Stomach (tissue), 9 donors: ENCODE results near the gene MLLT11. TPM values are rescaled to one million over a fixed set of nuclear protein-coding genes. Genes with fewer than 3 reads are reported as not detected.

Source experiments
- DNase-seq, 2 donors: peaks; one replicate each; pipeline versions ENCODE4 v3.0.0 to v3.0.0-alpha.2; 2013 to 2019
- H3K27ac ChIP-seq, 5 donors: fragments of 200-600 bp in 4 of 5; sonication (generic) in 4 of 5; one replicate each; pipeline ENCODE4 v1.5.1; 2013 to 2019; ENCODE audit warnings: mild to moderate bottlenecking in 1 of 5, moderate library complexity in 1 of 5
- H3K27me3 ChIP-seq, 3 donors: fragments of 200-600 bp; sonication (generic); one replicate each; pipeline ENCODE4 v1.5.1; 2017 to 2019; ENCODE audit warnings: mixed run types in 1 of 3
- H3K36me3 ChIP-seq, 4 donors: fragments of 200-600 bp; sonication (generic); 1 replicate in 3 of 4; 2 replicates in 1 of 4; pipeline ENCODE4 v1.5.1; 2016 to 2019
- H3K4me1 ChIP-seq, 4 donors: fragments of 200-600 bp; sonication (generic); one replicate each; pipeline ENCODE4 v1.5.1; 2016 to 2019
- H3K4me3 ChIP-seq, 4 donors: fragments of 200-600 bp; sonication (generic) in 3 of 4; one replicate each; pipeline ENCODE4 v1.5.1; 2016 to 2019; ENCODE audit warnings: mild to moderate bottlenecking in 1 of 4
- H3K9me3 ChIP-seq, 4 donors: fragments of 200-600 bp; sonication (generic); one replicate each; pipeline ENCODE4 v1.5.1; 2016 to 2019
- EP300 ChIP-seq: sonication (generic); formaldehyde crosslinking; IDR thresholded peaks from one replicate; pipeline ENCODE4 v1.6.1; 2017; ENCODE audit warnings: antibody characterized with exemption
- POLR2A ChIP-seq, 4 donors: fragments of 450-650 bp; IDR thresholded peaks; one replicate each; pipeline ENCODE4 v1.6.1; 2016; ENCODE audit warnings: antibody characterized with exemption in 4 of 4, control low read depth in 2 of 4, mild to moderate bottlenecking in 1 of 4, moderate library complexity in 1 of 4
- POLR2AphosphoS5 ChIP-seq, 3 donors: sonication (generic); formaldehyde crosslinking; IDR thresholded peaks; one replicate each; pipeline ENCODE4 v1.6.1; 2016; ENCODE audit warnings: antibody characterized with exemption in 3 of 3
- WGBS, 5 donors: extraction: QIAGEN DNeasy Blood & Tissue Kit in 3 of 5; methylation state at CpG; one replicate each; pipeline versions ENCODE4 v1.1.5 to v1.1.7; 2013 to 2018; 5-methylcytosine and 5-hydroxymethylcytosine counted together
- intact Hi-C: fragments of 100-400 bp; cut with DNase I; formaldehyde crosslinking; loops from one replicate; pipeline ENCODE4 v1.15.1; 2023; ENCODE audit warnings: low total_unique reads
- polyA plus RNA-seq, 3 donors: library from polyadenylated mRNA; stranded (reverse); fragments of 200-250 nt; gene quantifications; one replicate each; pipeline ENCODE4 v1.2.3, GENCODE V29; 2013
- total RNA-seq, 5 donors: library from RNA; depleted of rRNA; stranded (reverse); fragments of >200 nt; gene quantifications; one replicate each; pipeline versions ENCODE4 v1.1.0 to v1.2.3, GENCODE V29; 2014 to 2016
- TF ChIP-seq, protein P1 (sequence below), 7 experiments: fragments of 450-650 bp in 4 of 7; fragments of 200-600 bp in 3 of 7; sonication (generic) in 3 of 7; IDR thresholded peaks; one replicate each; pipeline ENCODE4 v1.5.1; 2016 to 2019; ENCODE audit warnings: antibody characterized with exemption in 7 of 7, control low read depth in 2 of 7, mild to moderate bottlenecking in 1 of 7
- donor health status: healthy with polysubstance abuse.
- donor health status: Bipolar disorder and iron deficiency.
- donor health status: healthy.

The MLLT11 gene
- total and polyA plus RNA-seq, 8 donors: 0.72 to 14.0 (median 1.9) TPM; not detected in 2

DNA sequence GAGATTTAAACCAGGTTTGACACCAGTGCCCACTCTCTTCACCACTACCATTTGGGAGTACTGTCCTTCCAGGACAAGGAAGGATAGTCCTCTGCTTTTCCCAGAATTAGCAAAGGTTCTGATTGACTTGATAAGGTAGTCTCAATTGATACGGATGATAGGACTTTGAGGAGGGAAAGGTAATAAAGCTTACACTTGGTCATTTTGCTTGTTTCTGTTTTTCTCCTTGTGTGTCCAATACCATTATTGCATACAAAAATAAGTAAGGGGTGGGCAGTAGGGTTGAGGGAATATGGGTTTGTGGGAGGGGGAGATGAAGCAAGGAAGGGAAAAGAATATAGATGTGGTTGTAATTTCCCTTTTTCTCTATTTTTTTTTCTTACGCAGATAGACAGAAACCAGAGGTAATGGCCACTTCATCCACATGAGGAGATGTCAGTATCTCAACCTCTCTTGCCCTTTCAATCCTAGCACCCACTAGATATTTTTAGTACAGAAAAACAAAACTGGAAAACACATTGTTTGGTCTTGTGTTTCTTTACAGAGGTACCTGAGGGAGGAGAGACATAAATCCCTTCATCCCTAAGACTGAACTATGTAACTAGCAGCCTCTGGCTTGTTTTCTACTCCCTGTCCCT lies 10.0 kb upstream of the MLLT11 start:
- Histone ChIP-seq H3K4me3 (no peak overlapping the region), H3K4me1 (peaks cover 6 to 43% (median 29%) of the 10 kb centered on the region in 4 donors), H3K27me3 (no peaks in the 10 kb centered on the region), H3K36me3 (peaks cover 31 to 47% (median 39%) of the 10 kb centered on the region in 4 donors), H3K27ac (peak overlapping the region in 1 of 5 donors; percentile 6), H3K9me3 (no peaks in the 10 kb centered on the region)
- intact Hi-C loops: no loop called here
- TF ChIP-seq POLR2A (IDR thresholded peaks at IDR 0.05): no peak
- no peak for TF ChIP-seq EP300
- TF ChIP-seq POLR2AphosphoS5 (IDR thresholded peaks at IDR 0.05): no peak
- TF ChIP-seq, protein P1, sequence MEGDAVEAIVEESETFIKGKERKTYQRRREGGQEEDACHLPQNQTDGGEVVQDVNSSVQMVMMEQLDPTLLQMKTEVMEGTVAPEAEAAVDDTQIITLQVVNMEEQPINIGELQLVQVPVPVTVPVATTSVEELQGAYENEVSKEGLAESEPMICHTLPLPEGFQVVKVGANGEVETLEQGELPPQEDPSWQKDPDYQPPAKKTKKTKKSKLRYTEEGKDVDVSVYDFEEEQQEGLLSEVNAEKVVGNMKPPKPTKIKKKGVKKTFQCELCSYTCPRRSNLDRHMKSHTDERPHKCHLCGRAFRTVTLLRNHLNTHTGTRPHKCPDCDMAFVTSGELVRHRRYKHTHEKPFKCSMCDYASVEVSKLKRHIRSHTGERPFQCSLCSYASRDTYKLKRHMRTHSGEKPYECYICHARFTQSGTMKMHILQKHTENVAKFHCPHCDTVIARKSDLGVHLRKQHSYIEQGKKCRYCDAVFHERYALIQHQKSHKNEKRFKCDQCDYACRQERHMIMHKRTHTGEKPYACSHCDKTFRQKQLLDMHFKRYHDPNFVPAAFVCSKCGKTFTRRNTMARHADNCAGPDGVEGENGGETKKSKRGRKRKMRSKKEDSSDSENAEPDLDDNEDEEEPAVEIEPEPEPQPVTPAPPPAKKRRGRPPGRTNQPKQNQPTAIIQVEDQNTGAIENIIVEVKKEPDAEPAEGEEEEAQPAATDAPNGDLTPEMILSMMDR (IDR thresholded peaks at IDR 0.05): no peak
- 79 to 86% (median 82%) methylated on average over 2 of the region's 2 CpGs for WGBS, 5 donors
- DNase-seq: no peak

GRCh38 chr1:151051356-151052009 lies 8.7 kb upstream of the MLLT11 start:
- Histone ChIP-seq H3K27ac (peak overlapping the region in 1 of 5 donors; percentile 20), H3K4me3 (no peak overlapping the region), H3K9me3 (no peaks in the 10 kb centered on the region), H3K27me3 (no peaks in the 10 kb centered on the region), H3K36me3 (peaks cover 37 to 56% (median 50%) of the 10 kb centered on the region in 4 donors), H3K4me1 (peaks cover 13 to 56% (median 42%) of the 10 kb centered on the region in 4 donors)
- intact Hi-C loops: no loop called here
- DNase-seq: no peak
- WGBS, 5 donors: 72 to 85% (median 78%) methylated on average over 2 of the region's 2 CpGs
- TF ChIP-seq POLR2AphosphoS5 (IDR thresholded peaks at IDR 0.05): no peak

GRCh38 chr1:151054971-151055547 lies 5.1 kb upstream of the MLLT11 start:
- TF ChIP-seq, protein P1 (IDR thresholded peaks at IDR 0.05): no peak
- peak in 1 of 3 donors; percentile 9 for TF ChIP-seq POLR2AphosphoS5 (IDR thresholded peaks at IDR 0.05)
- no peak for TF ChIP-seq POLR2A (IDR thresholded peaks at IDR 0.05)
- no peak for TF ChIP-seq EP300
- H3K4me1 ChIP-seq: peaks cover 28 to 54% (median 42%) of the 10 kb centered on the region in 4 donors
- peak overlapping the region in 4 of 5 donors; percentile 97 to 99 (median 98) for H3K27ac ChIP-seq
- intact Hi-C loops: no loop called here
- H3K4me3 ChIP-seq: peak overlapping the region in 1 of 4 donors; percentile 80
- no peaks in the 10 kb centered on the region for H3K27me3 ChIP-seq
- H3K36me3 ChIP-seq: peaks cover 37 to 56% (median 54%) of the 10 kb centered on the region in 4 donors
- DNase-seq: peak in 1 of 2 donors; percentile 56
- 84 to 91% (median 88%) methylated on average over 4 of the region's 4 CpGs for WGBS, 5 donors
- H3K9me3 ChIP-seq: no peaks in the 10 kb centered on the region

DNA sequence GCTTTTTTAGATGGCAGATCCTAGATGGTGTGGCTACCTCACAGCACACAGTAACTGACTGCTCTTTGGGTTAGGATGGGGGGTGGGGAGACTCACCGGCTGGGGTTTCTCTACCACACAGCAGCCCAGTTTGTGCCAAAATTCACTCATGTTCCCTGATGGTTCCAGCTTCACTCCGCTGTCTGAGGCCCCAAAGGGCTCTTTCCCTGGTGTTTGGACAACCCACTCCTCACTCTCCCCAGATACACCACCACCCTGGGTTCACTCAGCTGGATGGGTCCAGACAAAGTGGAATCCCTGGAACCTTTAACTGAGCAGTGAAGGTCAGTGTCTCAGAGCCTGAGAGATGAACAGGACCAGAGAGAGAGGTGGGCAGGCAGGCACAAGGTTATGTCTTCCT lies 4.6 kb upstream of the MLLT11 start:
- Histone ChIP-seq H3K27me3 (no peaks in the 10 kb centered on the region), H3K4me1 (peaks cover 28 to 59% (median 46%) of the 10 kb centered on the region in 4 donors), H3K36me3 (peaks cover 37 to 56% (median 51%) of the 10 kb centered on the region in 4 donors), H3K27ac (peak overlapping the region; percentile 63 to 99 (median 97)), H3K9me3 (no peaks in the 10 kb centered on the region), H3K4me3 (peak overlapping the region in 2 of 4 donors; percentile 77 to 80)
- 43 to 90% (median 46%) methylated on average over 1 to 2 of the region's 2 CpGs for WGBS, 5 donors
- intact Hi-C loops: no loop called here
- TF ChIP-seq POLR2A (IDR thresholded peaks at IDR 0.05) (no peak), POLR2AphosphoS5 (IDR thresholded peaks at IDR 0.05) (no peak), EP300 (no peak)
- TF ChIP-seq, protein P1 (IDR thresholded peaks at IDR 0.05): no peak
- no peak for DNase-seq
